NCI-H748 (cell line): ENCODE results near the gene UBLCP1.
"Not testable (repeated sequence)": the region's sequence is repeated elsewhere in the genome, so short reads cannot be mapped to it uniquely, and the experiment has no call there.

Source experiments
- DNase-seq: peaks from one replicate; lab custom pipeline; 2025; ENCODE audit not compliant: unreplicated experiment; lab: John Stamatoyannopoulos, UW

UBLCP1 gene, protein sequence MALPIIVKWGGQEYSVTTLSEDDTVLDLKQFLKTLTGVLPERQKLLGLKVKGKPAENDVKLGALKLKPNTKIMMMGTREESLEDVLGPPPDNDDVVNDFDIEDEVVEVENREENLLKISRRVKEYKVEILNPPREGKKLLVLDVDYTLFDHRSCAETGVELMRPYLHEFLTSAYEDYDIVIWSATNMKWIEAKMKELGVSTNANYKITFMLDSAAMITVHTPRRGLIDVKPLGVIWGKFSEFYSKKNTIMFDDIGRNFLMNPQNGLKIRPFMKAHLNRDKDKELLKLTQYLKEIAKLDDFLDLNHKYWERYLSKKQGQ

DNA sequence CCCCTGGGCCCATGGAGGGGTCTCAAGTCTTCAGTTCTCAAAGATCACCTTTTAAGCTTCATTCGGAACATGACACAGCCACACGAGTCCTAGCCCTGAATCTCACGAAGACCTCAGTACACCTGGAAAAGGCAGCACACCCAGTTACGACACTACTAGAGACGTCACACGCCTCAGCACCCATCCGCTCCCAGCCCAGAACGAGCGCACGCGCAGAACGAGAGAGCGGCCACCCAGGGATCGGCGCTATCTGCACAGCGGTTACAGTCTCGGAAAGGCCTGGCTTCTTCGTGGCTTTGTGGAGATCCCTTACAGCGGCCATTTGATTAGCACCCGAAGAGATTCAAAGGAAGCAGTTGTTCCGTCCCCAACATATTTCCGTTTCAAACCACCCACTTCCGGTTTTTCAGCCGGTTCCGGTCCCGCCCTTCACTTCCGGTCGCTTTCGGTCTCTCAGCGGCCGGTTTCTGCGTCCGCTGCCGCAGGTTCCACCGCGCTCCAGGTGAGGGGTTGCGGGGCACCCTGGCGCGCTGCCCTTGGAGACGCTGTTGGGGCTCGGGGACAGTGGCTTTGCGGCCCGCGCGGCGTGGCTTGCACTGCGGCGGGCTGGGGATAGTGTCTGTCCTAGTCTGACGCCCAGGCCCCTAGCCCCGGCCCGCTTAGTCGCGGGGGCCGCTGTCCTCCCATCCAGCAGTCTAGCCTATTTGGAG is at the start of gene UBLCP1:
UBLCP1 (plus strand) TSS at position 432 of the 710 bp plus-strand sequence. CDS start 5,626 bp downstream, outside the sequence.
- peak; percentile 89 for DNase-seq

DNA sequence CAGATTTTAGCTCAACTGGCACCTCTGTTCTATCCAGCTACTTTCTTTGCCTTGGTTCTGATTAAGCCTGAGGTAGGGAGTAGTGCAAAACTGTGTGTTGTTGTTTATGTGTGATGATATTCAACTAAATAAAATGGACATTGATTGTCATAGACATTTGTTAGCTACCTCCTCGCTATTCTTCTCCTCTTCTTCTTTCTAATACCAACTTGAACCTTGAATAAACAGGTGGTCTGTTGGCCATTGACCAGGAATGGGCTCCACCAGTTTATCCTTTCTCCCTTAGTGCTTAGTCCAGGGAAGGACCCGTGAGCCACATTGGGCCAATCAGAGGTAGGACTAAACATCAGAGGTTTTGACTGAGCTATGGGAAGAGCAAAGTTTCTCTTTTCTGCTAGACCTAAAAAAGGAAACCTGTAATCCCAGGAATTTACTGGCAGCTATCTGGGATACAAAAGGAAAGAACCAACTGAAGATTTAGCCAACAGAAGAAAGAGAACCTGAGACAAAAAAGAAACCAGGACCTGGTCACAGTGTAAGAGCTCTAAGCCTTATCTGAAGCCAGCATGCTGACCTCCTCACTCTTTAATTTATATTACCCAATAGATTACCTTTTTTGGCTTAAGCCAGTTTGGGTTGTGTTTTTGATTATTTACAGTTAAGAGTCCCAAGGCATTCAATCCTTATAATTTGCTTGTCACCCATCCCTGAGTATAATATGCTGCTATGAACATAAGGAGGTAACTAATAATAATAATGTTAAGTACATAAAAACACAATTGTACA is 48.4 kb upstream of the UBLCP1 start:
- no peak for DNase-seq

- DNase-seq, result no peak
Observed at GRCh38 chr5:159215886-159216285, 47.2 kb upstream of the UBLCP1 start.

DNA sequence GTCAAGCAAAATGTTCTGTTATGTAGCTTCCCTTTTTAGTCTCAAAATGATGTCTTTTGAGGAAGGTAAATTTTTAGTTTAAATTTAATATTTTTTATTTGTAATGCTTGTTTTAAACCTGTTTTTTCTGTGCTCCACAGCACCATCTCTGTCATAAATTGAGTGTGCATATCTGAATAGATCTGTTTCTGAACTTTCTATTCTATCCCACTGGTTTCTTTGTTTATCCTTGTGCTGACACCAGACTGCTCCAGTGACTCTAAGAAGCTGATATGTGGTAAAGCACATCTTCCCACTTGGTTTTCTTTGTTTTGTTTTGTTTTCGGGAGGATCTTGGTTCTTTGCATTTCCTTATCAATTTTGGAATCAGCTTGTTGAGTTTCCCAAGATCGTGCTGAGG is 46.6 kb upstream of the UBLCP1 start:
- no peak for DNase-seq

- DNase-seq, result no peak
Observed at GRCh38 chr5:159217236-159217635, 45.9 kb upstream of the UBLCP1 start.

DNA sequence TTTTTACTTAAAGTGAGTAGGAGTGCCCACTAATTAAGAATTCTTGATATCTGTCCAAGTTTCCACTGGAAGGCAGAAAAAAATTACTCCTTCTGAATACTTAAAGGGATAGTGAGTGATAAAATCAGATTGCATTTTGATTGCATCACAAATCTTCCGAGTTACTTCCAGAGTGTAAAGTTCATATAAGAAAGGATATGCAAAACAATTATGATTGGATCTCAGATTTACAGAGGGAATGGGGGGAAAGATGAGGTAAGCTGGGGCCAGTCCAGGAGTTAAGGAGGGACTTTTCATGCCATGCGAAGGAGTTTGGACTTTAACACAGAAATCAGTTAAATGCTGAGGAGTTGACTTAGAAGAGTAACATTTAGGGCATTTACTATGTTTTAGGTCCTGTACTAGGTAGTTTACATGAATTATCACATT is 44.5 kb upstream of the UBLCP1 start:
- no peak for DNase-seq

- no peak for DNase-seq
Observed at GRCh38 chr5:159220206-159220605, 42.9 kb upstream of the UBLCP1 start.

- DNase-seq, result no peak
Observed at GRCh38 chr5:159223469-159223868, 39.6 kb upstream of the UBLCP1 start.

DNA sequence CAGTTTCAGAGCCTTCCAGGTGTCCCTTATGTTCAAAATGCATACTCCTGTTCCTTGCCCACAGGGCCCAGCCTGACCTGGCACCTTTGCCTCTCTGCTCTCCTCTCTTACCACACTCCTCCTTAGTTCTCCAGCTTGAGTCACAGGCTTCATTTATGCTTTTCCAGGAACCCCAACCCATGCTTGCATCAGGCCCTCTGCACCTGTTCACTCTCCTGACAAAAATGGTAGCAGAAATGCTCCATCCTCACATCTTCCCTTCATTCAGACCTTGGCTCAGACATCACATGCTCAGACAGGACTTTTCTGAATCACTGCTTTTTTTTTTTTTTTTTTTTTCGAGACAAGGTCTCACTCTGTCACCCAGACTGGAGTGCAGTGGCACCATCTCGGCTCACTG is 38.6 kb upstream of the UBLCP1 start:
- no peak for DNase-seq

- no peak for DNase-seq
Observed at GRCh38 chr5:159226451-159226850, 36.6 kb upstream of the UBLCP1 start.

- DNase-seq, result no peak
Observed at GRCh38 chr5:159227452-159227851, 35.6 kb upstream of the UBLCP1 start.

DNA sequence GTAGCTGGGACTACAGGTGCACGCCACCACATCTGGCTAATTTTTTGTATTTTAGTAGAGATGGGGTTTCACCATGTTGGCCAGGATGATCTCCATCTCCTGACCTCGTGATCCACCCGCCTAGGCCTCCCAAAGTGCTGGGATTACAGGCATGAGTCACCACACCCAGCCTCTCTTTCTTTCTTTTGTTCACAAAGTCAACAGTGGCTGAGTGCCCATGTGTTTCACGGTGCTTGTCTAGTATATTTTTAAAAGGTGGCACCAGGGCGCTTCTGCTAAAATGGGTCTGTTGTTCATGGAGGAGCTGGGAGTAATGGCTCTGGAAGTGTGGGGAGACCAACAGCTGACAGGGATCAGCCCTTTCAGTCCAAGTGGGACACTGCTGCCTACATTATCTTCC is 35.0 kb upstream of the UBLCP1 start:
- DNase-seq, result peak; percentile 53

GRCh38 chr5:159230657-159231056 is 32.4 kb upstream of the UBLCP1 start:
- no peak for DNase-seq

GRCh38 chr5:159231167-159231566 is 31.9 kb upstream of the UBLCP1 start:
- no peak for DNase-seq

DNA sequence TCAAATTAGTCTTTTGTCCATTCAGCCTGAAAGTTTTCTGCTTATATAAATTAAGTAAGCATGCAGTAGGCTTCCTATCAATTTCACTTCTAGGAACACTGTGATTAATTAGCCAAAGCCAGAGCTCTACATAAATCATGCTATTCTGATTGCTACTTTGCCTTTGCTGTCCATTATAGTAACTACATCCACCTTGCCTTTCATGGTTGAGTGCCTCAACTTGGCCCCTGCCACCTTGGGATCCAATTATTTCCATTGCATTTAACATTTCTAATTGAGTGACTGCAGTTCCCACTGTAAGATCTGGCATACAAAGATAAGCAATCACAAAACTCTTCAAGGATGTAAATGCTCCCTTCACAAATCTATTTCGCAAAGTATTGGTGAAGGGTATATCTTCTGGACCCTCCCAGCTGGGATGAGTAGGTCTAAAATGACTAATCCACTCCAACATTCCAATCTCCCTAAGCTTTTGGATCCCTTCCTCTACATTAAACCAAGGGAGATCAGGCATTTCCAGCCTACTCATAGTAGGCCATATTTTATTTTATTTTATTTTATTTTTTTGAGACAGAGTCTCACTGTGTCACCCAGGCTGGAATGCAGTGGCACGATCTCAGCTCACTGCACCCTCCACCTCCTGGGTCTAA is 27.1 kb upstream of the UBLCP1 start:
- not testable (repeated sequence) for DNase-seq

GRCh38 chr5:159240301-159240870 is 22.7 kb upstream of the UBLCP1 start:
- no peak for DNase-seq

GRCh38 chr5:159241946-159242552 is 21.0 kb upstream of the UBLCP1 start:
- DNase-seq, result no peak

DNA sequence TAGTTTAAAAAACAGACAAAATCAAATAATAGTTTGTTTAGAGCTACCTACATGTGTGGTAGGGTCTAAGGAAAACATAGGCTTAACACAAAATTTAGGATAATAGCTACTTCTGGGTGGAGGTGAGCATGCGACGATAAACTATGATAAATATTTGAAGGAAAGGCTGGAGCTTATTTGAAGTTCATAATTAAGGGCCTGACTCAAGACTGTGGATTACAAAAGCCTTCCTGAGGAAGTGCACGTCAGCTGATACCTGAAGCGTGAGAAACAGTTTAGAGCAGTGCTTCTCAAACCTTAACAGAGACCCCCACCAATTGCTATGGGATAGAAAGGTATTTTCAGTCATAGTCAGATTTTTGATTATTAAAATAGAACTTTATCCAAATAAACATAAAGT is 20.4 kb upstream of the UBLCP1 start:
- no peak for DNase-seq

- no peak for DNase-seq
Observed at GRCh38 chr5:159243385-159243784, 19.7 kb upstream of the UBLCP1 start.

- DNase-seq, result no peak
Observed at GRCh38 chr5:159244163-159244562, 18.9 kb upstream of the UBLCP1 start.
